ENCODE data around the gene SUSD1. TPM values are rescaled to one million over a fixed set of nuclear protein-coding genes. Genes with fewer than 3 reads are reported as not detected.

Gene SUSD1
- total RNA-seq, 2 experiments from 2014 or later: 0.32 TPM; not detected in 1

GRCh38 chr9:112170235-112170634 lies 4.9 kb downstream of the SUSD1 start:
- Histone ChIP-seq H3K79me2 (ENCODE audit: insufficient read depth, low read depth, low read length) (no peaks in the 10 kb centered on the region), H4K20me1 (ENCODE audit: insufficient read depth, low read length) (no peaks in the 10 kb centered on the region), H3K4me1 (ENCODE audit: insufficient read depth, low read length, poor library complexity, severe bottlenecking) (no peaks in the 10 kb centered on the region), H3K9me3 (ENCODE audit: low read length) (no peaks in the 10 kb centered on the region), H3K4me3 (ENCODE audit: low read depth, low read length, poor library complexity, severe bottlenecking) (no peak overlapping the region), H3K9me2 (ENCODE audit: insufficient read depth, low read length) (no peaks in the 10 kb centered on the region), H3K27ac (ENCODE audit: low read depth, low read length, poor library complexity, severe bottlenecking) (no peak overlapping the region), H3K4me2 (ENCODE audit: low read length) (no peak overlapping the region), H2AFZ (ENCODE audit: low read length) (no peak overlapping the region), H3K36me3 (ENCODE audit: insufficient read depth, low read length) (no peaks in the 10 kb centered on the region)
- CTCF ChIA-PET (ENCODE audit: unreplicated experiment): no interaction called here
- POLR2A ChIA-PET: interaction anchor here (0.6 kb wide), 1 partner anchor 63 kb away, joined by 3 read pairs; no protein-coding TSS in a partner anchor
- TF ChIP-seq EZH2phosphoT487 (IDR thresholded peaks at IDR 0.05; ENCODE audit: borderline replicate concordance, low read depth, low read length): no peak
- TF ChIP-seq CTCF (conservative IDR thresholded peaks at IDR 0.05; ENCODE audit: low read length): no peak
- BruUV-seq (replicated peaks): no TSS peak
- DNase-seq (ENCODE audit: low spot score): no peak
- intact Hi-C loops (cut with micrococcal nuclease; ENCODE audit: unreplicated experiment): no loop called here

GRCh38 chr9:112169368-112169767 lies 5.7 kb downstream of the SUSD1 start:
- Histone ChIP-seq H3K4me1 (ENCODE audit: insufficient read depth, low read length, poor library complexity, severe bottlenecking) (no peaks in the 10 kb centered on the region), H3K9me2 (ENCODE audit: insufficient read depth, low read length) (no peaks in the 10 kb centered on the region), H4K20me1 (ENCODE audit: insufficient read depth, low read length) (no peaks in the 10 kb centered on the region), H3K27ac (ENCODE audit: low read depth, low read length, poor library complexity, severe bottlenecking) (no peak overlapping the region), H3K36me3 (ENCODE audit: insufficient read depth, low read length) (no peaks in the 10 kb centered on the region), H3K4me2 (ENCODE audit: low read length) (no peak overlapping the region), H3K79me2 (ENCODE audit: insufficient read depth, low read depth, low read length) (no peaks in the 10 kb centered on the region), H2AFZ (ENCODE audit: low read length) (no peak overlapping the region), H3K9me3 (ENCODE audit: low read length) (no peaks in the 10 kb centered on the region), H3K4me3 (ENCODE audit: low read depth, low read length, poor library complexity, severe bottlenecking) (no peak overlapping the region)
- DNase-seq (ENCODE audit: low spot score): no peak
- no peak for TF ChIP-seq CTCF (conservative IDR thresholded peaks at IDR 0.05; ENCODE audit: low read length)
- TF ChIP-seq EZH2phosphoT487 (IDR thresholded peaks at IDR 0.05; ENCODE audit: borderline replicate concordance, low read depth, low read length): no peak
- intact Hi-C loops (cut with micrococcal nuclease; ENCODE audit: unreplicated experiment): no loop called here
- CTCF ChIA-PET (ENCODE audit: unreplicated experiment): no interaction called here
- BruUV-seq (replicated peaks): no TSS peak
- POLR2A ChIA-PET: interaction anchor here (0.6 to 0.7 kb wide), 2 partner anchors 152 to 327 kb away, joined by 3 to 4 read pairs; no protein-coding TSS in a partner anchor

- no peak overlapping the region for H3K27ac ChIP-seq (ENCODE audit: low read depth, low read length, poor library complexity, severe bottlenecking)
- DNase-seq (ENCODE audit: low spot score): no peak
- H3K9me3 ChIP-seq (ENCODE audit: low read length): no peaks in the 10 kb centered on the region
- no peaks in the 10 kb centered on the region for H3K9me2 ChIP-seq (ENCODE audit: insufficient read depth, low read length)
- H4K20me1 ChIP-seq (ENCODE audit: insufficient read depth, low read length): no peaks in the 10 kb centered on the region
- no peaks in the 10 kb centered on the region for H3K79me2 ChIP-seq (ENCODE audit: insufficient read depth, low read depth, low read length)
- TF ChIP-seq CTCF (conservative IDR thresholded peaks at IDR 0.05; ENCODE audit: low read length) (no peak), EZH2phosphoT487 (IDR thresholded peaks at IDR 0.05; ENCODE audit: borderline replicate concordance, low read depth, low read length) (no peak)
- no TSS peak for BruUV-seq (replicated peaks)
- intact Hi-C loops (cut with micrococcal nuclease; ENCODE audit: unreplicated experiment): no loop called here
- H3K4me3 ChIP-seq (ENCODE audit: low read depth, low read length, poor library complexity, severe bottlenecking): no peak overlapping the region
- ChIA-PET CTCF (ENCODE audit: unreplicated experiment) (no interaction called here), POLR2A (no interaction called here)
- no peaks in the 10 kb centered on the region for H3K4me1 ChIP-seq (ENCODE audit: insufficient read depth, low read length, poor library complexity, severe bottlenecking)
- no peak overlapping the region for H2AFZ ChIP-seq (ENCODE audit: low read length)
- H3K4me2 ChIP-seq (ENCODE audit: low read length): no peak overlapping the region
- H3K36me3 ChIP-seq (ENCODE audit: insufficient read depth, low read length): no peaks in the 10 kb centered on the region
These were observed 6.9 kb downstream of the SUSD1 start for GRCh38 chr9:112168197-112168596.
